Progenitor cell of endocrine pancreas (in vitro differentiated cells): ENCODE measurements around the gene MS4A1. TPM values are rescaled to one million over a fixed set of nuclear protein-coding genes. Genes with fewer than 3 reads are reported as not detected.

Experiments used
- DNase-seq: peaks from one replicate; pipeline ENCODE4 v3.0.0; 2021; ENCODE audit warnings: low spot score; ENCODE audit not compliant: unreplicated experiment
- H3K27ac Mint-ChIP-seq: 2 replicates; pipeline ENCODE4 v1.8.0; 2021; ENCODE audit warnings: mild to moderate bottlenecking, moderate library complexity, mixed read lengths
- H3K27me3 Mint-ChIP-seq: 2 replicates; pipeline ENCODE4 v1.8.0; 2021; ENCODE audit warnings: mixed read lengths
- H3K36me3 Mint-ChIP-seq: 2 replicates; pipeline ENCODE4 v1.8.0; 2022; ENCODE audit warnings: mixed read lengths; ENCODE audit not compliant: insufficient read depth
- H3K4me1 Mint-ChIP-seq: 2 replicates; pipeline ENCODE4 v1.8.0; 2021; ENCODE audit warnings: low read depth, mixed read lengths
- H3K4me3 Mint-ChIP-seq: 2 replicates; pipeline ENCODE4 v1.8.0; 2021; ENCODE audit warnings: low read depth, mild to moderate bottlenecking, moderate library complexity, mixed read lengths
- H3K9me3 Mint-ChIP-seq: 2 replicates; pipeline ENCODE4 v1.8.0; 2021; ENCODE audit warnings: low read depth, mixed read lengths
- CTCF ChIP-seq: fragments of 200-600 bp; sonication (generic); IDR thresholded peaks from one replicate; pipeline ENCODE4 v1.5.0; 2021; ENCODE audit warnings: antibody characterized with exemption, mild to moderate bottlenecking; ENCODE audit not compliant: unreplicated experiment
- total RNA-seq: library from RNA; stranded (reverse); gene quantifications from 2 replicates; pipeline ENCODE4 v1.2.1, GENCODE V29; 2021

Gene MS4A1
- total RNA-seq, 1 donor from 2014 or later: not detected

GRCh38 chr11:60457576-60457975 lies 1.9 kb downstream of the MS4A1 start:
- Mint-ChIP-seq H3K27ac (no peak overlapping the region), H3K4me3 (no peak overlapping the region), H3K27me3 (peaks cover 8% of the 10 kb centered on the region), H3K9me3 (no peaks in the 10 kb centered on the region), H3K4me1 (no peaks in the 10 kb centered on the region), H3K36me3 (no peaks in the 10 kb centered on the region)
- DNase-seq: no peak
- TF ChIP-seq CTCF: no peak

GRCh38 chr11:60459345-60459744 lies 3.7 kb downstream of the MS4A1 start:
- no peak overlapping the region for H3K27ac Mint-ChIP-seq
- no peak for TF ChIP-seq CTCF
- H3K27me3 Mint-ChIP-seq: peaks cover 11% of the 10 kb centered on the region
- no peaks in the 10 kb centered on the region for H3K36me3 Mint-ChIP-seq
- DNase-seq: no peak
- H3K9me3 Mint-ChIP-seq: no peaks in the 10 kb centered on the region
- no peaks in the 10 kb centered on the region for H3K4me1 Mint-ChIP-seq
- H3K4me3 Mint-ChIP-seq: no peak overlapping the region

- no peak for TF ChIP-seq CTCF
- Mint-ChIP-seq H3K9me3 (no peaks in the 10 kb centered on the region), H3K27me3 (peaks cover 8% of the 10 kb centered on the region), H3K27ac (no peak overlapping the region), H3K4me3 (no peak overlapping the region), H3K36me3 (no peaks in the 10 kb centered on the region), H3K4me1 (peaks cover 3% of the 10 kb centered on the region)
- DNase-seq: no peak
Observed at GRCh38 chr11:60468829-60469228, 13.2 kb downstream of the MS4A1 start.

GRCh38 chr11:60469723-60470122 lies 14.1 kb downstream of the MS4A1 start:
- Mint-ChIP-seq H3K4me1 (peaks cover 3% of the 10 kb centered on the region), H3K9me3 (no peaks in the 10 kb centered on the region), H3K36me3 (no peaks in the 10 kb centered on the region), H3K27me3 (peaks cover 2% of the 10 kb centered on the region), H3K27ac (no peak overlapping the region), H3K4me3 (no peak overlapping the region)
- no peak for DNase-seq
- TF ChIP-seq CTCF: no peak

GRCh38 chr11:60477035-60477445 lies 21.4 kb downstream of the MS4A1 start:
- H3K36me3 Mint-ChIP-seq: no peaks in the 10 kb centered on the region
- no peaks in the 10 kb centered on the region for H3K4me1 Mint-ChIP-seq
- no peak overlapping the region for H3K4me3 Mint-ChIP-seq
- DNase-seq: no peak
- H3K27ac Mint-ChIP-seq: no peak overlapping the region
- H3K27me3 Mint-ChIP-seq: peaks cover 8% of the 10 kb centered on the region
- H3K9me3 Mint-ChIP-seq: no peaks in the 10 kb centered on the region
- no peak for TF ChIP-seq CTCF
